GM21528 (cell line): ENCODE results near the gene TNPO2.
"Not testable (repeated sequence)": the region's sequence is repeated elsewhere in the genome, so short reads cannot be mapped to it uniquely, and the experiment has no call there.

ENCODE experiments used
- ATAC-seq: cut with Tn5 transposase; IDR thresholded peaks from one replicate; pipeline ENCODE4 v1.9.1; 2021; ENCODE audit warnings: mild to moderate bottlenecking, moderate library complexity; ENCODE audit not compliant: unreplicated experiment, low FRiP score

Gene TNPO2

DNA sequence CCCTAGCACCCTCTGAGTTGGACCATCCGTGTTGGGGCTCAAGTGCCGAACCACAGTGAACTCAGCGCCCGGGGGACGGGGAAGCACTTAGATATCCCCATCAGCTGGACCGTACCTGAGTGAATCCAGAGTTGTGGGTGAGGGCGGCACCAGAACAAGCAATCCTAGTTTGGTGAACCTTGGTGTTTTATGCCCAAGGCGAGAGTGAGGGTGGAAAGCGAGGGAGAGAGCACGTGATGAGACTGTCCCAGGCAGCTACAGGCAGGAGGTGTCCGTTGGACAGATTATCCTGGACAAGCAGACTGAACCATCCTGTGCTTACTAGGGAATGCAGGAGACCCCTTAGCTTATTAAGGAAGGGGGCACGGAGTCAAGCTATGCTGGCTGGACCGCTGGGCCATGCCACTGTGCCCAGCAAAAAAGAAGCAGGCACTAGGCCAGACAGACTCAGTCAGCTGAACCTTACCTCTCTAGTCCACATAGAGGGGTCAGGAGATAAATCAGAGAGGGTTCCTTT is 14.2 kb upstream of the TNPO2 start:
- ATAC-seq, result no peak

DNA sequence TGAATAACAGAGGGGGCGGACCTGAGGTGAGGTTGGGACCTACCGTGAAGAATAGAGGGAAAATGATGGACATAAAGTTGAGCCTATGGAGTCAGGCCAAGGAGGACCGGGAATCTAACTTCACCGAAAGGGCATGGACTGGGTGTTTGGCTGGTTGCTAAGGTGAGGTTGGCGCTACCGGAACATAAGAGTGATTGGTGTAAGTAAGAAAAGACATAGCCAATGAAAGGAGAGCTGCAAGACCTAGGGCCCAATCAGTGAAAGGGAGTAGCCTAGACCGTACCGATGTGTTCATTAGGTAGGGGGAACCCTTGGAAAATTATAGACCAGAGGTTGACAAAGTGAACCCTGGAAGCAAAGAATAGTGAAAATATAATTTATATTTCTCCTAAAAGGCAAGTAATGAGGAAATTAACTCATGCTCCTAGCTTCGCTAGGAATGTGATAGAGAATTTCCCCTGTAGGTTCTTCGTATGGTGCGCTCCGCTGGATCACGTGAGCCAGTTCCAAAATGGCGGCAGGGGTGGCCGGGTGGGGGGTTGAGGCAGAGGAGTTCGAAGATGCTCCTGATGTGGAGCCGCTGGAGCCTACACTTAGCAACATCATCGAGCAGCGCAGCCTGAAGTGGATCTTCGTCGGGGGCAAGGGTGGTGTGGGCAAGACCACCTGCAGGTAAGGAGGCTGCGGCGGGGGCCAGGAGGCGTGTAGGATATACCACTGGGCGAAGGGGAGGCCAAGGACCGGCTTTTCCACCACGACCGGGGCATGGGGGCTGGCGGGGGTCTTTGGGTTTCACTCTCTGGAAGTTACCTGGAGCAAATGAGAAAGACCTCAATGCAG is 13.5 kb upstream of the TNPO2 start, which contains the start of gene GET3:
Gene GET3 (plus strand): TSS at position 503 of the 840 bp plus-strand sequence. CDS start 9 bp downstream, at position 512.
- peak; percentile 67 for ATAC-seq

DNA sequence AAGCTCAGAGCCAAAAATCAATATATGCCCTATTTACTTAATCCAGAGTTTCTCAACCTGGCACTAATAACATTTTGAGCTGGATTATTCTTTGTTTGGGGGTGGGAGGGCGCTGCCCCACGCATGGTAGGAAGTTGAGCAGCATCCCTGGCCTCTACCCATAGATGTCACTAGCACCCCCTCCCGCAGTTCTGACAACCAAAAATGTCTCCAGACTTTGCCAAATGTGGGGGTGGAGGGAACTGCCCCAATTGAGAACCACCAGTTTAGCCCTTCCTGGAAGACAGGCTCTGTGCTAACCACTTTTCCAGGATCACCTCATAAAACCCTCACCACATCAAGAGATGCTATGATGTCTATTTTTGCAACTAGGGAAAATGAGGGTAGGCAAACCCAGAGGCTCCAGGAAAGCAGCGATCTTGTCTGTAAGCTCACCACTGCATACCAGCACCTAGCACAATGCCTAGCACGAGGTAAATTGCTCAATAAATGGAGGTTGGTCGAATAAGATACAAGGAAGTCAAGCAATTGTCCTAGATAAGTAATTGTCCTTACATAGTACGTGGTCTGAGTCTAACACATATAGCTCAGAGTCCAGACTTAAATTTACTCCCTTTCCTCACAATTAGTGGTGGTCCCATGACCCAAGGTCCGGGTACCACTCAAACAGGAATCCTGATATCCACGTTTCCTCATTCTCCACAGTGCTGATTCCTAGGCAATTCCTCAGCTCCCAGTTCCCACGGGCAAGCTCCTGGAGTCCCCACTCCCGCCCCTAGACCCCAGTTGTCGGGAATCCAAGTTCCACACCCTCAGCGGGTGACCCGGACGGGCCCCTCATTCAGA is 9.9 kb upstream of the TNPO2 start:
- ATAC-seq, result no peak

DNA sequence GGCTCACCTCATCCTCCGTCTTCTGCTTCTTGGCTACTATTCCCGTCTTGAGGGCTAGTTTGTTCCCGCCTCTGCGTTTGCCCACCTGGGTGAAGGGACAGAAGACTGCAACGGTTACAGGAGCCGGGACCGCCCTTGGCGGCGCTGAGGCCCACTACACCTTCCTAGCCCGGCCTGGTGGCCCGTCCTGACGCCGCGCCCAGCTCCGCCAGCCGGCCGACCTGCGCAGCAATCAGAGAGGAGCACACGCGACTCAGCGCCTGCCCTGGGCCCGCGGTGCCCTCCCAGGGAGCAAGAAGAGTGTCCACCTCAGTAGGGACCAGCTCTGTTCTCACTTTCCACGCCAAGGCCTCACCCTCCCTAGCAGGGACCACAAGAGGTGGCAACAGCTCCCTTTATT is 7.6 kb upstream of the TNPO2 start:
- ATAC-seq, result no peak

DNA sequence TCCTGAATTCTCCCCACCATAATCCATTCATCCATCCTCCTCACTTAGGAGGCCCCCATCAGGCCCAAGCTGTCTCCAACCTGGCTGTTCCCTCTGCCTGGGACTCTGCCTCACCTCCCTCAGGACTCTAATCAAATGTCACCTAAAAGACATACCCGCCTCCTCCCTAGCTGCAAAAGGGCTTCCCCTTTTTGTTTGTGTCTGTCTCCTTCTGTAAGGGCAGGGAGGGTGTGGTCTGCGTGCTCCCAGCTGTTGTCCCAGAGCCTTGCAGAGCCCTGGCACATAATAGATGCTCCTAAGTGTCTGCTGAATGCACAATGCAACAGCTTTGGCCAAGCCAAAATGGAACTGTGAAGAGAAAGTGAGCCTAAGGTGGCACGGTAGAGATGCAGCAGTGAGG is 6.3 kb upstream of the TNPO2 start:
- no peak for ATAC-seq

DNA sequence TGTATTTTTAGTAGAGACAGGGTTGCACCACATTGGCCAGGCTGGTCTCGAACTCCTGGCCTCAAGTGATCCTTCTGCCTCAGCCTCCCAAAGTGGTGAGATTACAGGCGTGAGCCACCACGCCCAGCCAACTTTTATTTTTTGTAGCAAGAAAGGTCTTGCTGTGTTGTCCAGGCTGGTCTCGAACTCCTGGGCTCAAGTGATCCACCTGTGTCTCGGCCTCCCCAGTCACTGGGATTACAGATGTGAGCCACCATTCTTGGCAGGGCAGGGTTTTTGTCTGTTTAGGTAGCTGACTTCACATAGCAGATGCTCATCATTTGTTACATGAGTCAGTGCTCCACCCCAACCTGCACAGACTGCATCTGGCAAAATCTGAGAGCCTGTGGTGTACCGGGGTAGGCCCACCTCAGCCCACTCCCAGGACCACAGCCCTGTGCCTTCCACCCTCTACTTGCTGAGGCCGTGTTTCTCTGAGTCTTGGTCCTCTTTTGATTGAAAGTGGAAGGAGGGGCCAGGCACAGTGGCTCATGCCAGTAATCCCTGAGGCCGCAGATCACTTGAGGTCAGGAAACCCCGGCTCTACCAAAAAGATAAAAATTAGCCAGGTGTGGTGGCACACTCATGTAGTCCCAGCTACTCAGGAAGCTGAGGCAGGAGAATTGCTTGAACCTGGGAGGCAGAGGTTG is 4.2 kb upstream of the TNPO2 start:
- no peak for ATAC-seq

DNA sequence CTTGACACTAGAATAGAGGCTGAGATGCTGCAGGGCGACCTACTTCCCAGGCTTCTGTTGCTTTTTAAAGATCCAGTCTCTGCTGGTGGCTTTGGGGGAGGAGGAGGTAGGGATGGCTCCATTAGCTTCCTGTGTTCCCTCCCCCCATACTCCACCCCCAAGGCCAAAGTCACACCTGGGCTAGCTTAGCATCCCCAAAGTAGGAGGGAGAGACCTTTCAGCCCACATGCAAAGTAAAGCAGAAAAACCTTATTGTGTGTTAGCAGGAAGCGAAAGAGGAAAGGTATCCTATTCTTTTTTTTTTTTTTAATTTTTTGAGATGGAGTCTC is 3.2 kb upstream of the TNPO2 start:
- ATAC-seq, result no peak

DNA sequence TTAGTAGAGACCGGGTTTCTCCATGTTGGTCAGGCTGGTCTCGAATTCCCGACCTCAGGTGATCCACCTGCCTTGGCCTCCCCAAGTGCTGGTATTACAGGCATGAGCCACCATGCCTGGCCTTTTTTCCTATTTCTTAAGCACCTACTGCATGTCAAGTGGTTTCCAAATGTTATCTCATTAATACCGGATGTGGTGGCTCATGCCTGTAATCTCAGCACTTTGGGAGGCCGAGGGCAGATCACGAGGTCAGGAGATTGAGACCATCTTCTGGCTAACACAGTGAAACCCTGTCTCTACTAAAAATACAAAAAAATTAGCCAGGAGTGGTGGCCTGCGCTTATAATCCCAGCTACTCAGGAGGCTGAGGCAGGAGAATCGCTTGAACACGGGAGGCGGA is 1.9 kb upstream of the TNPO2 start:
- ATAC-seq, result not testable (repeated sequence)

DNA sequence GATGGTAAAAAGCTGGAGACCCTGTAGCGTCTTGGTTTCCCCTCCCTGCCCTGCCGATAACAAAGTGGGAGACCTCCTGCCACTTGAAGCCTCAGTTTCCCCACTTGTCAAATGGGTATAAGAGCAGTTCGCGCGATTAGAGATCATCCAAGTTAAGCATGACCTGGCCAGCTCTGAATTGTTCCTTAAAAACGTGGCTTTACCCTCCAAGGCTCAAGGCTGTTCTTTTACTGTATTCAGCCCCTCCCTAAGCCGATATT is 421 bp downstream of the TNPO2 start:
- no peak for ATAC-seq

DNA sequence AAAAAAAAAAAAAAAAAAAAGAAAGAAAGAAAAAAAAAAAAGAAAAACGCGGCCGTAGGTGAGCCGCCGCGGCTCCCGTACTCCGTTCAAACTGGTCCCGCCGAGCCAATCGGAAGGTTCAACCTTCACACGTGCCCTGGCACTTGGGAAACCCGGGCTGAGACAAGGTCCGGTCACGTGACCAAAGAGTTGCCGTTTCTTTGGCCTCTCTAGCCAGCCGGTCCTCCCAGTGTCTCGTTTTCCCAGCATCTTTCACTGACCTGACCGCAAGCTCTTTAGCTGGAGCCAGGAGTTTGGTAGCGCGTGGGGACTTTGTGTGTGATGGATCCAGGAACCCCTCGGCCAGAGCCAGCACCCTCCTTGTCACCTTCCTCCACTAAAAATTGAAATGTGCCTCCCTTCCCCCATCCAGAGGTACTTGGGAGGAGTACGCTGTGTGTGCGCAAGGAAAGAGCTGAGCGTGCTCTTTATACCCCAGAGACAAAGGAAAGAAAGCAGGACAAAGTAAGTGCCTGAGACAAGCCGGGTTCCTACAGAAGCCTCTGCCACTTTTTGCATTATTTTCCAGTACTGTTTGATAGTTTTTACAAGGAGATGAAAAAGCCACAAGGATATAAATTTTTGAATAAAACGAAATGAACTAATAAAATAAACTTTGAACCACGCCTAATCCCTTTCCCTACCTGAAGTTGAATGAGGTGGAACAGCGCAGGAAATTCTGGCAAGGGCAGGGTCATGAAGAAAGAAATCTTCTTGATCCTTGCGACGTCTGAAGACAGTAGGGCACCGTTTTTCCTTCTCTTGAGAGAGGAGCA is 959 bp downstream of the TNPO2 start:
- ATAC-seq, result peak; percentile 67

DNA sequence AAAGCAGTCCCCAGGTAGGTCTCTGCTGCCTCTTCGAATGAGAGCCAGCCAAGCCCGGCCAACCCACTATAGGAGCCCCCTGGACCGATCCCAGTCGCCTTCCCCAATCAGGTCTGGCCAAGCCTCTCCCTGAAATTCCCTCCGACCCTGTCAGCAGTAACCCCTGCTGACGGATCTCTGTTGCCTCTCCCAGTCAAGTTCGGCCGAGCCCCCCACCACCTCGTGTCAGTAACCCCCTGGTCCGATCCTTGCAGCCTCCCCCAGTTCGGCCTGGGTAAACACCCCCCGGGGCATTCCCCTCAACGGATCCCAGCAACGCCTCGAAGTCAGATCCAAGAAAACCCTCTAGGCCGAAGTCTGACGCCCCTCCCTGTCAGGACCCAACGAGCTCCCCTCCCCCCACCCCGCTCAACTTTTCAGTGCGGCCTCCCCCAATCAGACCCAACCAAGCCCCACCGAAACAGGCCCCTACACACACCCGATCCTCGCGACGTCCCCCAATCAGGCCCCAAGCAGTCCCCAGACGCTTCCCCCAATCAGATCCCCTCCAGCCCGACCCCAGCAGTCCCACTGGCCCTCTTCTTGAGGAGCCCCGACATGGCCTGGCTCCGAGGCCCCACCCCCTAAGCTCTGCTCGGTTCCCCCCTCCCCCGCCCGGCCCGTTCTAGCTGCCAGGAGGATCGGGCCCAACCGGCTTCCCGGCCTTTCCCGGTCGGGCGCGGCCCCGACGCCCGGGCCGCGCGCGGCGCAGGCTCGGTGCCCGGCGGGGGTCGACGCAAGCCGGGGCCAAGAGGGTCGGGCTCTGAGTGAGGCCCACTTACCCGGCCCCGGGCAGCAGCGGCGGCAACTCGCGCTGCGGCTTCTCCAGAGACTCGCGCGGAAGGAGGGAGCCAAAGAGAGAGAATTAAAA is 1.8 kb downstream of the TNPO2 start:
- ATAC-seq, result peak; percentile 24

DNA sequence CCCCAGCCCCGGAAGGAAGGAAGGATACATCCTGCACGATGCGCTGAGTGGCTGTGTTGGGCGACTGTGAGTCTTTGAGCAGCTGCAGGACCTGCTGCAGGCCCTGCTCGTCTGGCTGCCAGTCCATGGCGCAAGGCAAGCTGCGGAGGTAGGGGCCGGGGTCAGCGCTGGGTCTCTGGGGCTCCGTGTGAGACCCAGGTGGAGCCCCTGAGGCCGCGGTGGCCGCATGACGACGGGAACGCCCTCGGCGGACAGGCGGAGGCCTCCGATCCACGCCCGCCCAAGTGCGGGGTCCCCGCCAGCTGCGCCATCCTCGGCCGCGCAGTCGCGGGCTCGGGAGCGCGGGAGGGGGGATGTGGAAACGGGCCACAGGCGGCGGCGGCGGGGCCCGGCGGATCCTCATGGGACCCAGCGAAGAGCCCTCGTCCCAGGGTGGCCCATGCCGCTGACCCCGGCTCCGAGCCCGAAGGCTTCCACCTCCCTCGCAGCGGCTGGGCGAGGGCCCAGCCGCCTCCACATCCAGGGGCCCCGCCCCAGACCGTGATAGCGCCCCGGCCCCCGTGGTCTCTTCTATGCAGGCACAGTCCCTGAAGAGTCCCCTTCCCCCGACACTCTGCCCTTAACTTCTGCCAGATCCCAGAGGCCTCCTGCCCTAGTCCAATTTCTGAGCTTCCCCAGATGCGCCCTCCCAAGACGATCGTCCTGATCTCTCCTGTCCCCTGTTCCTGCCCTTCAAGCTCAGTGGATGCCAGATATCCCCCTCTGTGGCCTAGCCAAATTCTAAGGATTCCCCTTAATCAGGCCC is 2.7 kb downstream of the TNPO2 start:
- no peak for ATAC-seq

DNA sequence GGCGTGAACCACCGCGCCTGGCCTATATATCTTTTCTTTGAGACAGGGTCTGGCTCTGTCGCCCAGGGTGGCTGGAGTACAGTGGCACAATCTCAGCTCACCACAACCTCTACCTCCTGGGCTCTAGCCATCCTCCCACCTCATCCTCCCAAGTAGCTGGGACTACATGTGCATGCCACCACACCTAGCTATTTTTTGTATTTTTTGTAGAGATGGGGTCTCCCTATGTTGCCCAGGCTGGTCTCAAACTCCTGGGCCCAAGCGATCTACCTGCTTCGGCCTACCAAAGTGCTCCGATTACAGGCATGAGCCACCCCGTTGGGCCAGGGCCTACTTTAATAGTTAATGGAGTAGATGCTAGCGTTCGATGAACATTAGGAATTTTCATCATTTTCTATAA is 3.4 kb downstream of the TNPO2 start:
- no peak for ATAC-seq

DNA sequence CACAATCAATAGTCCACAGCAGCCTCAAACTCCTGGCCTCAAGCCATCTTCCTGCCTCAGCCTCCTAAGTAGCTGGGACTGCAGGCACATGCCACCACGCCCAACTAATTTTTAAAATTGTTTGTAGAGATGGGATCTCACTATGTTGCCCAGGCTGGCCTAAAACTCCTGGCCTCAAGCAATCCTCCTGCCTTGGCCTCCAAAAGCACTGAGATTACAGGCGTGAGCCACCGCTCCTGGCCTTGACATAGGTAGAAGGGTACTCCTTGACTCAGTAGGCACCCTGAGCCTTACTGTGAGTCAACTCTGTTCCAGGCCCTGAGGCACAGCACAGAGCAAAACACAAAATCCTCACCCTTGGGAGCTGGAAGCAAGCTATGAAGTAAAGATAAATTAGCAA is 7.8 kb downstream of the TNPO2 start:
- ATAC-seq, result no peak

DNA sequence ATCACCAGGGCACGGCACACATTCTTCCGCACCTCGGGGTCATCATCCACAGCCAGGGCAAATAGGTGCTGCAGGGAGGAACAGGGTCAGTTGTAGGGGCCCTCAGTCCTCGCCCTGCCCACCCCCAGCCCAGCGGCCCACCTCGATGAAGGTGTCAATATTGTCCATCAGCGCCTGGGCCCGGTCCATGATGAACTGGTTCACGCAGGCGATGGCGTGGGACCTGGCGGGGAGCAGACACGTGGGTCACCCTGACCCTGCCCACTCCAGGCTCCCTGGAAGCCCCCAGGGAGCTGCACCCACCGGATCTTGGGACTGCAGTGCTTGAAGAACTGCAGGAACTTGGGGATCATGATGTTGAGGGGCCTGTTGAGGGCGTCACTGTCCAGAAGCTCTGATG is 8.6 kb downstream of the TNPO2 start:
- ATAC-seq, result no peak

DNA sequence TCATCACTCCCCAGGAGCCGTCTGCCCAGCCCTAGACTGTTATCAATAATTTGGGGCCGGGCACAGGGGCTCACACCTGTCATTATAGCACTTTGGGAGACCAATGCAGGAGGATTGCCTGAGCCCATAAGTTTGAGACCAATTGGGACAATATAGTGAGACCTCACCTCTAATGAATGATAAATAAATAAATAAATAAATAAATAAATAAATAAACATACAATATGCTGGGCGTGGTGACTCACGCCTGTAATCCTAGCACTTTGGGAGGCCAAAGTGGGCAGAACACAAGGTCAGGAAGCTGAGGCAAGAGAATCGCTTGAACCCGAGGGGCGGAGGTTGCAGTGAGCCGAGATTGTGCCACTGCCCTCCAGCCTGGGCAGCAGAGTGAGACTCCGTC is 10.4 kb downstream of the TNPO2 start:
- not testable (repeated sequence) for ATAC-seq

DNA sequence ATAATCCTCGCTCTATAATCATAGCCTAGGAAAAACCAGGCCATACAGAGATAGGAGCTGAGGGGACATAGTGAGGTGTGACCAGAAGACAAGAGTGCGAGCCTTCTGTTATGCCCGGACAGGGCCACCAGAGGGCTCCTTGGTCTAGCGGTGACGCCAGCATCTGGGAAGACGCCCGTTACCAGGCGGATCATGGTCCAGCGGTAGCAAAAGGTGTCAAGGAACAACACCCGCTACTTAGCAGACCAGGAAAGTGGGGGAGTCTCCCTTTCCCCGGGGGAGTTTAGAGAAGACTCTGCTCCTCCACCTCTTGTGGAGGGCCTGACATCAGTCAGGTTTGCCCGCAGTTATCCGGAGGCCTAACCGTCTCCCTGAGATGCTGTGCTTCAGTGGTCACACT is 11.7 kb downstream of the TNPO2 start:
- not testable (repeated sequence) for ATAC-seq

DNA sequence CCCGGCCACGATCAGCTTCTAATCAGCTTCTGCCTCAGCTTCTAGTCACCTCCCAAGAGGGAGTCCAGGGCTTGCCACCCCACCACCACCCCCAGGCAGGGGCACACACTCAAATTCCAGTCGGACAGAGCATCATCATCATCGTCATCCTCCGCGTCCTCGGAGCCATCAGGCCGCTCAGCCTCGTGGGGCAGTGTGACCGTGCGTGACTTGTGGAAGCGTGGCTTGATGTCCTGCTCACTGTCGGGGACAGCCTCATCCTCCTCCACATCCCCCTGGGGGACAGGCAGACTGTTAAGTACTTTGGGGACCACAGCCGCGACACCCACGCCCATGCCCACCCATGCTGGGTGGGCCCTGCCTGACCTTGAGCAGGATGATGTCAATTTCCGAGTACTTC is 12.5 kb downstream of the TNPO2 start:
- ATAC-seq, result no peak

DNA sequence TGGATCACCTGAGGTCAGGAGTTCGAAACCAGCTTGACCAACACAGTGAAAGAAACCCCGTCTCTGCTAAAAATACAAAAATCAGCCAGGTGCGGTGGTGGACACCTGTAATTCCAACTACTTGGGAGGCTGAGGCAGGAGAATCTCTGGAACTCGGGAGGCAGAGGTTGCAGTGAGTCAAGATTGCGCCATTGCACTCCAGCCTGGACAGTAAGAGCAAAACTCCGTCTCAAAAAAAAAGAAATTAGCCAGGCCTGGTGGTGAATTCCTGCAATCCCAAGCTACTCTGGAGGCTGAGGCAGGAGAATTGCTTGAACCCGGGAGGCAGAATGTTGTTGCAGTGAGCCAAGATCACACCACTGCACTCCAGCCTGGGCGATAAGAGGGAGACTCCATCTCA is 15.1 kb downstream of the TNPO2 start:
- ATAC-seq, result no peak
